Neural cell (in vitro differentiated cells): ENCODE data around the gene MICAL2. TPM values are rescaled to one million over a fixed set of nuclear protein-coding genes. Genes with fewer than 3 reads are reported as not detected.

Experiments
- H2AFZ ChIP-seq: fragments of 200-600, 300-800 bp; sonication (generic), shearing (Covaris generic); 2 replicates; pipeline ENCODE4 v1.6.0; 2014; ENCODE audit warnings: low read depth, mild to moderate bottlenecking, antibody characterized with exemption, low read length, moderate library complexity
- H3F3A ChIP-seq: fragments of 200-600 bp; shearing (Covaris generic); 2 replicates; pipeline ENCODE4 v1.6.1; 2016; ENCODE audit warnings: mild to moderate bottlenecking, moderate library complexity, mixed read lengths, antibody characterized with exemption, low read length; ENCODE audit not compliant: insufficient read depth, poor library complexity, severe bottlenecking
- H3K27ac ChIP-seq: fragments of 200-600, 300-800 bp; sonication (generic), shearing (Covaris generic); 2 replicates; pipeline ENCODE4 v1.5.1; 2014; ENCODE audit warnings: mild to moderate bottlenecking, low read length, moderate library complexity
- H3K27me3 ChIP-seq: fragments of 300-800, 200-600 bp; sonication (generic), shearing (Covaris generic); 2 replicates; pipeline ENCODE4 v1.6.0; 2014; ENCODE audit warnings: mild to moderate bottlenecking, low read depth, low read length, moderate library complexity; ENCODE audit not compliant: insufficient read depth
- H3K36me3 ChIP-seq: fragments of 300-800, 200-600 bp; sonication (generic), shearing (Covaris generic); 2 replicates; pipeline ENCODE4 v1.5.1; 2014; ENCODE audit warnings: mild to moderate bottlenecking, antibody characterized with exemption, low read length, moderate library complexity; ENCODE audit not compliant: insufficient read depth
- H3K4me2 ChIP-seq: fragments of 300-800, 200-600 bp; sonication (generic), shearing (Covaris generic); 2 replicates; pipeline ENCODE4 v1.6.0; 2014; ENCODE audit warnings: mild to moderate bottlenecking, low read length
- H3K4me3 ChIP-seq: fragments of 300-800, 200-600 bp; sonication (generic), shearing (Covaris generic); 2 replicates; pipeline ENCODE4 v1.5.1; 2014; ENCODE audit warnings: mild to moderate bottlenecking, low read length, moderate library complexity
- H3K79me2 ChIP-seq: fragments of 200-600 bp; shearing (Covaris generic); replicated peaks from 2 replicates; pipeline ENCODE4 v1.6.0; 2014; ENCODE audit warnings: mild to moderate bottlenecking, low read length, moderate library complexity; ENCODE audit not compliant: insufficient read depth
- H3K9ac ChIP-seq: fragments of 300-800, 200-600 bp; sonication (generic), shearing (Covaris generic); 2 replicates; pipeline ENCODE4 v1.6.1; 2016; ENCODE audit warnings: mild to moderate bottlenecking, low read length, mixed read lengths
- H3K9me2 ChIP-seq: fragments of 200-600 bp; shearing (Covaris generic); 2 replicates; pipeline ENCODE4 v1.6.1; 2016; ENCODE audit warnings: mild to moderate bottlenecking, low read length, mixed read lengths; ENCODE audit not compliant: insufficient read depth
- H3K9me3 ChIP-seq: fragments of 200-600, 300-800 bp; sonication (generic), shearing (Covaris generic); 2 replicates; pipeline ENCODE4 v1.6.1; 2016; ENCODE audit warnings: mild to moderate bottlenecking, mixed run types, low read length, moderate library complexity, mixed read lengths
- H4K20me1 ChIP-seq: fragments of 200-600 bp; shearing (Covaris generic); 2 replicates; pipeline ENCODE4 v1.6.1; 2016; ENCODE audit warnings: mild to moderate bottlenecking, mixed run types; ENCODE audit not compliant: insufficient read depth
- CTCF ChIP-seq: fragments of 450-650 bp; IDR thresholded peaks from 2 replicates; pipeline ENCODE4 v1.5.1; 2014; ENCODE audit warnings: antibody characterized with exemption, mild to moderate bottlenecking, moderate library complexity; ENCODE audit not compliant: poor library complexity, severe bottlenecking
- EP300 ChIP-seq: fragments of 450-650 bp; conservative IDR thresholded peaks from 2 replicates; pipeline ENCODE4 v1.6.1; 2014; ENCODE audit warnings: antibody characterized with exemption, mild to moderate bottlenecking, moderate library complexity; ENCODE audit not compliant: poor library complexity, severe bottlenecking
- EZH2 ChIP-seq: fragments of 200-600, 300-800 bp; shearing (Covaris generic), sonication (generic); IDR thresholded peaks from 2 replicates; pipeline ENCODE4 v1.6.1; 2014; ENCODE audit warnings: antibody characterized with exemption, low read length, borderline replicate concordance, mild to moderate bottlenecking; ENCODE audit not compliant: insufficient read depth, poor library complexity, severe bottlenecking
- MXI1 ChIP-seq: fragments of 450-650 bp; conservative IDR thresholded peaks from 2 replicates; pipeline ENCODE4 v1.6.1; 2014; ENCODE audit warnings: antibody characterized with exemption, mild to moderate bottlenecking; ENCODE audit not compliant: poor library complexity, severe bottlenecking
- POLR2AphosphoS5 ChIP-seq: IDR thresholded peaks from 2 replicates; pipeline ENCODE4 v1.6.1; 2012
- RAD21 ChIP-seq: fragments of 450-650 bp; conservative IDR thresholded peaks from 2 replicates; pipeline ENCODE4 v1.6.1; 2014; ENCODE audit warnings: antibody characterized with exemption, mild to moderate bottlenecking, moderate library complexity
- REST ChIP-seq: IDR thresholded peaks from 2 replicates; pipeline ENCODE4 v1.6.1; 2012; ENCODE audit warnings: borderline replicate concordance
- SMC3 ChIP-seq: fragments of 450-650 bp; conservative IDR thresholded peaks from 2 replicates; pipeline ENCODE4 v1.6.1; 2014; ENCODE audit warnings: antibody characterized with exemption, mild to moderate bottlenecking, moderate library complexity; ENCODE audit not compliant: poor library complexity
- TAF1 ChIP-seq: IDR thresholded peaks from 2 replicates; pipeline ENCODE4 v1.6.1; 2012; ENCODE audit warnings: low read depth
- polyA plus RNA-seq: library from polyadenylated mRNA; depleted of rRNA; stranded (reverse); fragments of >200 nt; gene quantifications from 2 replicates; pipeline ENCODE4 v1.2.3, GENCODE V29; 2014

MICAL2 gene
- polyA plus RNA-seq, 1 donor from 2014 or later = 2.2 TPM

- Histone ChIP-seq H3K79me2 (no peaks in the 10 kb centered on the region), H3K27ac (no peak overlapping the region), H3K9ac (no peak overlapping the region), H3K4me3 (no peak overlapping the region), H2AFZ (no peak overlapping the region), H3F3A (no peaks in the 10 kb centered on the region), H3K36me3 (no peaks in the 10 kb centered on the region), H3K4me2 (no peak overlapping the region), H3K9me3 (no peaks in the 10 kb centered on the region), H3K9me2 (no peaks in the 10 kb centered on the region), H3K27me3 (no peaks in the 10 kb centered on the region), H4K20me1 (no peaks in the 10 kb centered on the region)
- TF ChIP-seq RAD21 = no peak
- TF ChIP-seq CTCF = no peak
- TF ChIP-seq POLR2AphosphoS5 = no peak
- TF ChIP-seq EZH2 = no peak
- TF ChIP-seq SMC3 = no peak
- TF ChIP-seq MXI1 = no peak
- no peak for TF ChIP-seq EP300
- no peak for TF ChIP-seq REST
- no peak for TF ChIP-seq TAF1
These were observed 45.3 kb downstream of the MICAL2 start for GRCh38 chr11:12155696-12156095.

- H4K20me1 ChIP-seq = no peaks in the 10 kb centered on the region
- H3K4me3 ChIP-seq = no peak overlapping the region
- no peaks in the 10 kb centered on the region for H3K9me3 ChIP-seq
- no peaks in the 10 kb centered on the region for H3F3A ChIP-seq
- H3K79me2 ChIP-seq = no peaks in the 10 kb centered on the region
- H3K27me3 ChIP-seq = no peaks in the 10 kb centered on the region
- H3K9me2 ChIP-seq = no peaks in the 10 kb centered on the region
- TF ChIP-seq REST (no peak), RAD21 (no peak), MXI1 (no peak), SMC3 (no peak), EZH2 (no peak), EP300 (no peak), POLR2AphosphoS5 (no peak), CTCF (no peak), TAF1 (no peak)
- H3K4me2 ChIP-seq = no peak overlapping the region
- no peak overlapping the region for H3K9ac ChIP-seq
- no peak overlapping the region for H2AFZ ChIP-seq
- no peaks in the 10 kb centered on the region for H3K36me3 ChIP-seq
- no peak overlapping the region for H3K27ac ChIP-seq
These were observed 46.1 kb downstream of the MICAL2 start for GRCh38 chr11:12156301-12157140.
